Tibial artery (tissue), 4 donors: ENCODE data around the gene DPM3.

Experiments used
- DNase-seq, 2 donors: peaks; one replicate each; pipeline ENCODE4 v3.0.0-alpha.2; 2019
- H3K27ac ChIP-seq, 2 donors: fragments of 200-600 bp; sonication (generic) in 1 of 2; 1 replicate in 1 of 2; 2 replicates in 1 of 2; pipeline ENCODE4 v1.5.1; 2018 to 2019; ENCODE audit warnings: mild to moderate bottlenecking in 1 of 2
- H3K27me3 ChIP-seq, 2 donors: fragments of 200-600 bp; sonication (generic) in 1 of 2; one replicate each; pipeline versions ENCODE4 v1.5.1 to v1.6.0; 2016 to 2019
- H3K36me3 ChIP-seq, 3 donors: fragments of 200-600 bp; sonication (generic) in 2 of 3; one replicate each; pipeline ENCODE4 v1.5.1; 2016 to 2019; ENCODE audit warnings: mild to moderate bottlenecking in 2 of 3
- H3K4me1 ChIP-seq, 4 donors: fragments of 200-600 bp; sonication (generic) in 2 of 4; 1 replicate in 3 of 4; 2 replicates in 1 of 4; pipeline ENCODE4 v1.5.1; 2016 to 2019
- H3K4me3 ChIP-seq, 2 donors: fragments of 200-600 bp; sonication (generic) in 1 of 2; 1 replicate in 1 of 2; 2 replicates in 1 of 2; pipeline ENCODE4 v1.5.1; 2018 to 2019; ENCODE audit warnings: mild to moderate bottlenecking in 2 of 2
- H3K9me3 ChIP-seq, 3 donors: fragments of 200-600 bp; sonication (generic) in 1 of 3; one replicate each; pipeline ENCODE4 v1.5.1; 2016 to 2019
- CTCF ChIP-seq, 2 experiments: fragments of 200-600 bp in 1 of 2; fragments of 450-650 bp in 1 of 2; IDR thresholded peaks; one replicate each; pipeline ENCODE4 v1.5.1; 2017 to 2019; ENCODE audit warnings: antibody characterized with exemption in 2 of 2, mild to moderate bottlenecking in 1 of 2, moderate library complexity in 1 of 2
- intact Hi-C: fragments of 100-400 bp; cut with DNase I; formaldehyde crosslinking; loops from one replicate; pipeline ENCODE4 v1.15.0; 2023; ENCODE audit warnings: low total_unique reads

The DPM3 gene

GRCh38 chr1:155177192-155177917, 37.0 kb upstream of the DPM3 start:
- Histone ChIP-seq H3K36me3 (no peaks in the 10 kb centered on the region), H3K4me1 (peaks cover 0 to 38% (median 13%) of the 10 kb centered on the region in 4 donors), H3K9me3 (no peaks in the 10 kb centered on the region), H3K4me3 (no peak overlapping the region), H3K27me3 (peaks cover 0 to 20% of the 10 kb centered on the region in 2 donors), H3K27ac (no peak overlapping the region)
- intact Hi-C loops, result no loop called here
- DNase-seq, result no peak
- TF ChIP-seq CTCF (IDR thresholded peaks at IDR 0.05), result no peak

GRCh38 chr1:155176544-155177071, 36.3 kb upstream of the DPM3 start:
- peak; percentile 78 to 88 for DNase-seq
- no peaks in the 10 kb centered on the region for H3K36me3 ChIP-seq
- H3K4me3 ChIP-seq, result no peak overlapping the region
- peaks cover 0 to 43% (median 19%) of the 10 kb centered on the region in 4 donors for H3K4me1 ChIP-seq
- TF ChIP-seq CTCF (IDR thresholded peaks at IDR 0.05), result peak; percentile 90 to 95
- peaks cover 0 to 20% of the 10 kb centered on the region in 2 donors for H3K27me3 ChIP-seq
- H3K9me3 ChIP-seq, result no peaks in the 10 kb centered on the region
- intact Hi-C loops, result no loop called here
- no peak overlapping the region for H3K27ac ChIP-seq

GRCh38 chr1:155175927-155176371, 35.6 kb upstream of the DPM3 start:
- peaks cover 0 to under 1% (median 0%) of the 10 kb centered on the region in 3 donors for H3K36me3 ChIP-seq
- peaks cover 0 to 20% of the 10 kb centered on the region in 2 donors for H3K27me3 ChIP-seq
- DNase-seq, result peak in 1 of 2 donors; percentile 66
- H3K27ac ChIP-seq, result no peak overlapping the region
- peaks cover 0 to 43% (median 20%) of the 10 kb centered on the region in 4 donors for H3K4me1 ChIP-seq
- H3K9me3 ChIP-seq, result no peaks in the 10 kb centered on the region
- TF ChIP-seq CTCF (IDR thresholded peaks at IDR 0.05), result no peak
- intact Hi-C loops, result no loop called here
- no peak overlapping the region for H3K4me3 ChIP-seq

GRCh38 chr1:155175281-155175926, 35.1 kb upstream of the DPM3 start:
- Histone ChIP-seq H3K4me3 (no peak overlapping the region), H3K4me1 (peaks cover 0 to 43% (median 20%) of the 10 kb centered on the region in 4 donors)

More at GRCh38 chr1:155175281-155175926, 35.1 kb upstream of the DPM3 start:
- DNase-seq, result peak in 1 of 2 donors; percentile 62
- no peak for TF ChIP-seq CTCF (IDR thresholded peaks at IDR 0.05)
- Histone ChIP-seq H3K27me3 (peaks cover 0 to 20% of the 10 kb centered on the region in 2 donors), H3K9me3 (no peaks in the 10 kb centered on the region), H3K27ac (no peak overlapping the region), H3K36me3 (peaks cover 0 to 6% (median 5%) of the 10 kb centered on the region in 3 donors)
- intact Hi-C loops, result no loop called here
